ENCODE measurements around the gene HOXC9. TPM values are rescaled to one million over a fixed set of nuclear protein-coding genes. Genes with fewer than 3 reads are reported as not detected.

The HOXC9 gene
- total and polyA plus RNA-seq, 2 of the 8 experiments (the other 6 are each of a cell fraction or from before 2014, with no cell fraction given) = not detected

GRCh38 chr12:53978477-53979356, 21.2 kb upstream of the HOXC9 start:
- Histone ChIP-seq H3K79me1 (ENCODE audit: low read depth, low read length) (no peaks in the 10 kb centered on the region), H4K8ac (ENCODE audit: extremely low read depth, insufficient read depth, low read length) (no peak overlapping the region), H3K23ac (ENCODE audit: insufficient read length) (no peak overlapping the region), H4K20me1 (replicated peaks in 1 of 2; ENCODE audit: control insufficient read depth in 1 of 2, insufficient read depth in 2 of 2, low read length in 2 of 2) (peaks cover 16 to 19% of the 10 kb centered on the region in 2 experiments), H3K4ac (replicated peaks; ENCODE audit: insufficient read length, low read depth, low read length) (no peak overlapping the region), H3K18ac (ENCODE audit: extremely low read depth, low read length) (no peak overlapping the region), H2AK5ac (ENCODE audit: low read depth, low read length) (no peak overlapping the region), H2BK15ac (ENCODE audit: low read length) (no peak overlapping the region), H2AFZ (ENCODE audit: low read length) (no peak overlapping the region), H3K4me1 (replicated peaks in 1 of 4; ENCODE audit: control insufficient read depth in 3 of 4, insufficient read depth in 4 of 4, low read length in 3 of 4) (peaks cover 0 to 6% (median 0%) of the 10 kb centered on the region in 4 experiments; a peak in 3 of 7 replicates), H3K56ac (replicated peaks; ENCODE audit: insufficient read length, low read depth, low read length) (no peak overlapping the region), H3K4me2 (ENCODE audit: insufficient read depth in 1 of 2, low read depth in 2 of 2, low read length in 2 of 2) (no peak overlapping the region; a peak in 1 of 4 replicates), H3K27ac (ENCODE audit: low read depth, low read length) (no peak overlapping the region), H3K14ac (ENCODE audit: insufficient read length) (no peak overlapping the region), H3K79me2 (ENCODE audit: control insufficient read depth in 1 of 2, insufficient read depth in 2 of 2, low read length in 2 of 2) (no peaks in the 10 kb centered on the region), H2BK12ac (ENCODE audit: low read depth, low read length) (no peak overlapping the region), H3K23me2 (ENCODE audit: low read depth, low read length) (no peaks in the 10 kb centered on the region; the same call in 1 of the 2 replicates), H2BK5ac (ENCODE audit: low read depth, low read length) (no peak overlapping the region), H3K27me3 (replicated peaks in 1 of 4; ENCODE audit: control insufficient read depth in 3 of 4, extremely low read depth in 1 of 4, insufficient read depth in 3 of 4, low read length in 3 of 4) (peaks cover 95 to 100% (median 99%) of the 10 kb centered on the region in 4 experiments), H3K36me3 (ENCODE audit: control insufficient read depth in 2 of 4, insufficient read depth in 4 of 4, low read length in 3 of 4) (peaks cover 0 to 3% (median 0%) of the 10 kb centered on the region in 4 experiments; a peak in 1 of 8 replicates), H3K4me3 (ENCODE audit: extremely low read depth in 1 of 4, insufficient read depth in 2 of 4, low read depth in 3 of 4, low read length in 4 of 4) (no peak overlapping the region), H2BK120ac (replicated peaks; ENCODE audit: low read depth, low read length) (no peak overlapping the region), H3K9me3 (ENCODE audit: insufficient read depth in 2 of 2, low read depth in 1 of 2, low read length in 1 of 2) (0 out of 4 replicates have a peak, but pooled peaks cover 0 to 2% of the 10 kb centered on the region in 2 experiments), H3K9ac (replicated peaks in 1 of 4; ENCODE audit: extremely low read depth in 1 of 4, low read depth in 3 of 4, low read length in 3 of 4) (no peak overlapping the region), H4K5ac (ENCODE audit: insufficient read length, low read depth, low read length) (no peak overlapping the region), H4K91ac (replicated peaks; ENCODE audit: insufficient read length, low read length) (no peak overlapping the region), H2BK20ac (ENCODE audit: low read length) (no peak overlapping the region)
- WGBS, 2 experiments (ENCODE audit: extremely low coverage in 1 of 2, insufficient coverage in 1 of 2, insufficient read length in 1 of 2, insufficient replicate concordance in 2 of 2, low coverage in 1 of 2, low lambda C conversion rate in 2 of 2, missing lambda C conversion rate in 1 of 2) = 17% methylated on average over 10 of the region's 15 CpGs; no CpG with 5 or more reads in 1 of the 2 experiments
- TF ChIP-seq POLR2A (IDR thresholded peaks at IDR 0.05; ENCODE audit: control extremely low read depth in 1 of 2, low read depth in 2 of 2, low read length in 2 of 2) (no peak), RNF2 (IDR thresholded peaks at IDR 0.05; ENCODE audit: borderline replicate concordance, low read depth, low read length, missing control alignments, poor library complexity, severe bottlenecking) (peak; percentile 67), BCL11A (IDR thresholded peaks at IDR 0.05; ENCODE audit: low read depth in 2 of 2, low read length in 2 of 2) (no peak), SUZ12 (IDR thresholded peaks at IDR 0.05; ENCODE audit: low read length) (peak; percentile 13; the same call in 1 of the 2 replicates)
- POLR2A ChIA-PET (ENCODE audit: partially characterized antibody) = interaction anchor here (1.4 kb wide), 1 partner anchor 12 kb away, joined by 3 read pairs; no protein-coding TSS in a partner anchor
- FAIRE-seq (no peak), DNase-seq (ENCODE audit: low read depth in 1 of 2, low spot score in 2 of 2) (no peak)
- CTCF ChIA-PET (ENCODE audit: partially characterized antibody) = interaction anchor here (0.8 kb wide), 1 partner anchor 223 kb away, joined by 4 read pairs; no protein-coding TSS in a partner anchor
